ENCODE results near the gene SAMD4B. TPM values are rescaled to one million over a fixed set of nuclear protein-coding genes. Genes with fewer than 3 reads are reported as not detected.

The SAMD4B gene
- total and polyA plus RNA-seq, 2 donors from 2014 or later, result 92.9 to 100 TPM

DNA sequence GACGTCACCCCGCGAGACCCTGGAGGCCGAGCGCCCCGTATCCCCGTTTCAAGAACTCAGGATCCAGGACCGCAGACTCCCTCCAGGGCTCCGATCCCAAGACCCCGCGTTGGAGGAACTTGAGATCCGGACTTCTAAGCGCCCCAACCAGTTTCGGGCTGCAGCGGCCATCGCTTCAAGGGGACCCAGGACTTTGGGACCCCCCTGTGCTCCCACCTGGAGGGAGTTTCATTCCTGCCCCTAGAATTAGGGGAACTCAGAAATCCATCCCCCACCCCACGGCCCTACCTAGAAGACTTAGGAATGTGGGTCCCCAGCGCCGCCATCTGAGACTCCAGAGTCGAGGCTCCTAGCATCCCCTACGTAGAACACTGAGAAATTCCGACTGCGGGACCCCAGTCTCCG, 70.6 kb downstream of the SAMD4B start:
- Histone ChIP-seq H3K9ac (ENCODE audit: low read length in 3 of 3) (peak overlapping the region; percentile 3 to 77 (median 57)), H3K9me3 (ENCODE audit: control insufficient read depth in 2 of 3, insufficient read depth in 1 of 3, low read length in 3 of 3) (no peaks in the 10 kb centered on the region), H3K4me3 (ENCODE audit: low read length in 3 of 3) (peak overlapping the region; percentile 51 to 99 (median 74)), H3K27me3 (ENCODE audit: control insufficient read depth, insufficient read depth, low read length) (no peaks in the 10 kb centered on the region), H3K27ac (ENCODE audit: low read depth in 2 of 2, low read length in 2 of 2) (peak overlapping the region; percentile 47 to 86), H3K36me3 (ENCODE audit: control insufficient read depth in 2 of 3, insufficient read depth in 3 of 3, low read length in 3 of 3) (peaks cover 0 to 10% (median 5%) of the 10 kb centered on the region in 3 donors), H3K4me1 (ENCODE audit: control insufficient read depth in 2 of 3, insufficient read depth in 2 of 3, low read depth in 1 of 3, low read length in 3 of 3) (peaks cover 14 to 26% (median 19%) of the 10 kb centered on the region in 3 donors)
- TF ChIP-seq, protein P1, sequence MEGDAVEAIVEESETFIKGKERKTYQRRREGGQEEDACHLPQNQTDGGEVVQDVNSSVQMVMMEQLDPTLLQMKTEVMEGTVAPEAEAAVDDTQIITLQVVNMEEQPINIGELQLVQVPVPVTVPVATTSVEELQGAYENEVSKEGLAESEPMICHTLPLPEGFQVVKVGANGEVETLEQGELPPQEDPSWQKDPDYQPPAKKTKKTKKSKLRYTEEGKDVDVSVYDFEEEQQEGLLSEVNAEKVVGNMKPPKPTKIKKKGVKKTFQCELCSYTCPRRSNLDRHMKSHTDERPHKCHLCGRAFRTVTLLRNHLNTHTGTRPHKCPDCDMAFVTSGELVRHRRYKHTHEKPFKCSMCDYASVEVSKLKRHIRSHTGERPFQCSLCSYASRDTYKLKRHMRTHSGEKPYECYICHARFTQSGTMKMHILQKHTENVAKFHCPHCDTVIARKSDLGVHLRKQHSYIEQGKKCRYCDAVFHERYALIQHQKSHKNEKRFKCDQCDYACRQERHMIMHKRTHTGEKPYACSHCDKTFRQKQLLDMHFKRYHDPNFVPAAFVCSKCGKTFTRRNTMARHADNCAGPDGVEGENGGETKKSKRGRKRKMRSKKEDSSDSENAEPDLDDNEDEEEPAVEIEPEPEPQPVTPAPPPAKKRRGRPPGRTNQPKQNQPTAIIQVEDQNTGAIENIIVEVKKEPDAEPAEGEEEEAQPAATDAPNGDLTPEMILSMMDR (IDR thresholded peaks at IDR 0.05; ENCODE audit: borderline replicate concordance, extremely low read depth, insufficient read depth), result no peak
- peak in 1 of 5 donors; percentile 89 for DNase-seq
- intact Hi-C loops (cut with DNase I), result no loop called here
- FAIRE-seq, result no peak

DNA sequence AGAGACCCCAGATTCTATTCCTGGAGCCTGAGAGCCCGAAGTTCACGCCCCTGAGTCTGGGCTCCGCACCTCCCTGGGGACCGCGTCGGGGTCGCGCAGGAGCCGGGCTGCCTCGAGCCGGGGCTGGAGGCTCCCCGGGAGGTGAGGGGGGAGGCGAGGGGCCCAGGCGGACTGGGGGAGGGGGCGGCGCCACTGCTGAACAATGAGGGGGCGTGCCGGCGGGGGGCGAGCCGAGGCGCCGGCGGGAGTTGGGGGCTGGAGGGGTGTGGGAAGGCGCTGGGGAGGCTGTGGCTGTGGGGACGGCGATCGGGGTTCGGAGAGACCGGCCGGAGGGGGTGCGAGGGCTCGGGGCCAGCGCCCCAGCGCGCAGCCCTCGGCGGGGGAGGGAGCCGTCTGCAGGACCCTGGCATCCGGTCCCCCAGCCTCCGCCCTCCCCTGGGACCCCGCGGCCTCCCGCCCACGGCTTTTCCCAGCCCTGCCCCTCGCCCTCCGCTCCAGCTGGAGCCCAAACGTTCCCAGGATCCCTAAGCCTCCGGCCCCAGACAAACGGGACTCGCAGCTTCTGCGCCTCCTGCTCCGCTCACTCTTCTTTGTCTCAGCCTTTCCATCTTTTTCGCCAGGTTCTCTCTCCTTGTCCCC, 71.2 kb downstream of the SAMD4B start:
- H3K27ac ChIP-seq (ENCODE audit: low read depth in 2 of 2, low read length in 2 of 2), result peak overlapping the region; percentile 47 to 86
- no peak for FAIRE-seq
- intact Hi-C loops (cut with DNase I), result no loop called here

DNA sequence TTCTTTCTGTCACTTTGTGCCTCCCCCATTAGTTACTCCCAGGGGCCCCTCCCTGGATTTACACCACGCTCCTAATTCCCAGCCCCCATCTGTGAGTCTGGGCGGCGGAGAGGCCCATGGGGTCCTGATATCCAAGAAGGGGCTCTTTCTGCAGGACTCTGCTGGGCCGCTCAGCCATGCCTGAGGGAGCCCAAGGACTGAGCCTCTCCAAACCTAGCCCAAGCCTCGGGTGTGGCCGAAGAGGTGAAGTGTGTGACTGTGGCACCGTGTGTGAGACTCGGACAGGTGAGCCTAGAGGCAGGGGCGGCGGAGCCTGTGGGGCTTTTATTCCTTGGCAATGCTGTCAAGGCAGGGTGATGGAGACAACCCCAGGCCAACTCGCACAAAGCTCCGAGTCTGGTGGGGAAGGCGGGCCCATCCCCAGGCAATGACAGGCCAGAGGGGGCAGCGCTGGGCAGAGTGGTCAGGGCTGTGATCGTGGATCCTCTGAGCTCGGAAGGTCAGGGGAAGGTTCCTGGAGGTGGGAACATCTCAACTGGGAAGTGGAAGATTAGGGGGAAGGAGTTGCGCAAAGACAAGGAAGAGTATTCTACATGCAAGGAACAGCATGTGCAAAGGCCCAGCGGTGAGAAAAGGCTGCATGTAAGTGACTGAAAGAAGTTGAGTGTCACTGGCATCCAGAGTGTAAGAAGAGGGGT, 71.8 kb downstream of the SAMD4B start:
- intact Hi-C loops (cut with DNase I), result no loop called here
- DNase-seq (peak in 3 of 5 donors; percentile 43 to 83 (median 79)), FAIRE-seq (no peak)
- H3K27me3 ChIP-seq (ENCODE audit: control insufficient read depth, insufficient read depth, low read length), result no peaks in the 10 kb centered on the region
- TF ChIP-seq, protein P1 (IDR thresholded peaks at IDR 0.05; ENCODE audit: borderline replicate concordance, extremely low read depth, insufficient read depth), result no peak
- no peaks in the 10 kb centered on the region for H3K9me3 ChIP-seq (ENCODE audit: control insufficient read depth in 2 of 3, insufficient read depth in 1 of 3, low read length in 3 of 3)
- H3K4me1 ChIP-seq (ENCODE audit: control insufficient read depth in 2 of 3, insufficient read depth in 2 of 3, low read depth in 1 of 3, low read length in 3 of 3), result peaks cover 14 to 23% (median 15%) of the 10 kb centered on the region in 3 donors
- peaks cover 0 to 4% (median 2%) of the 10 kb centered on the region in 3 donors for H3K36me3 ChIP-seq (ENCODE audit: control insufficient read depth in 2 of 3, insufficient read depth in 3 of 3, low read length in 3 of 3)
- H3K27ac ChIP-seq (ENCODE audit: low read depth in 2 of 2, low read length in 2 of 2), result peak overlapping the region; percentile 47 to 86
- peak overlapping the region; percentile 33 to 65 (median 51) for H3K9ac ChIP-seq (ENCODE audit: low read length in 3 of 3)
- peak overlapping the region; percentile 62 to 99 (median 80) for H3K4me3 ChIP-seq (ENCODE audit: low read length in 3 of 3)

More for the DNA sequence above, 71.2 kb downstream of the SAMD4B start:
- no peaks in the 10 kb centered on the region for H3K9me3 ChIP-seq (ENCODE audit: control insufficient read depth in 2 of 3, insufficient read depth in 1 of 3, low read length in 3 of 3)
- peaks cover 14 to 26% (median 19%) of the 10 kb centered on the region in 3 donors for H3K4me1 ChIP-seq (ENCODE audit: control insufficient read depth in 2 of 3, insufficient read depth in 2 of 3, low read depth in 1 of 3, low read length in 3 of 3)
- H3K9ac ChIP-seq (ENCODE audit: low read length in 3 of 3), result peak overlapping the region in 2 of 3 donors; percentile 65 to 77
- no peaks in the 10 kb centered on the region for H3K27me3 ChIP-seq (ENCODE audit: control insufficient read depth, insufficient read depth, low read length)
- H3K36me3 ChIP-seq (ENCODE audit: control insufficient read depth in 2 of 3, insufficient read depth in 3 of 3, low read length in 3 of 3), result peaks cover 0 to 5% (median 2%) of the 10 kb centered on the region in 3 donors
- DNase-seq, result peak; percentile 86 to 94 (median 91)
- TF ChIP-seq, protein P1 (IDR thresholded peaks at IDR 0.05; ENCODE audit: borderline replicate concordance, extremely low read depth, insufficient read depth), result no peak
- peak overlapping the region; percentile 62 to 99 (median 80) for H3K4me3 ChIP-seq (ENCODE audit: low read length in 3 of 3)
